ENCODE data around the gene RIOK1.
A peak's percentile ranks its signal among the peaks of the same experiment; 100 is the strongest.
"Not testable (repeated sequence)": the region's sequence is repeated elsewhere in the genome, so short reads cannot be mapped to it uniquely, and the experiment has no call there.

The RIOK1 gene

DNA sequence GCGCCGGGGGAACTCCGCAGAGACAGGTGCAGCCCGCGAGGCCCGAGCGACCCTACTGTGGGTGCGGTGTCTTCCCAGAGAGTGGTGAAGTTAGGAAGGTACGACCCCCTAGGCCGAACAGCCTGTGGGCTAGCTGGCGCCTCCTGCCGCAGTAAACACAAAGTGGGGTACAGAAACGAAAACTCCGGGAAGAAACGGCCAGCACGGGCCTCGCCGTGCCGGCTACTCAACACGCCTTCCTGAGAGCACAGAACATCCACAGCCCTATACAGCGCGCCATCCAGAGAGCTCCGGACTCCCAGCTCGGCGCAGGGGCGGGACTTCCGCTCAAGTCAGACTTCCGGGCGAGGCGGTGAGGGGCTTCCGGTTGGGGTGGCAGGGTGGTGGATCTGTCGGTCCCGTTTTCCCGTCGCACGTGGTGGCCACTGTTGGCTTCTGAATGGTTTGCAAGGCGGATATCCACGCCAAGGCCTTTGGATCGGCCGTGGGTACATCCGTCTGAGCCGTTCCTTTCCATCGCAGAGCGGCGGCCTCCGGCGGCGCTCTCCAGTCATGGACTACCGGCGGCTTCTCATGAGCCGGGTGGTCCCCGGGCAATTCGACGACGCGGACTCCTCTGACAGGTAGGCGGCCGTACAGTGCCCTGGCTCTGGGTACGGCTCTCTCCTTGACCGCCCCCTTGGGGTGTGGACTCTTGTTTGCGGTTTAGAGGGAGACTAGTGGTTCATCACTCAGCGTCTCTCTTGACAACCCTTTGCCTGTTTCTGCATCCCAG, at the start of gene RIOK1, which contains the start of gene CAGE1:
Gene RIOK1 (plus strand): TSS at position 358 of the 775 bp plus-strand sequence. CDS start 195 bp downstream, at position 553.
Gene CAGE1 (minus strand): TSS at position 292 of the 775 bp plus-strand sequence. CDS start 2,569 bp downstream, outside the sequence.
- DNase-seq = peak; percentile 74

DNA sequence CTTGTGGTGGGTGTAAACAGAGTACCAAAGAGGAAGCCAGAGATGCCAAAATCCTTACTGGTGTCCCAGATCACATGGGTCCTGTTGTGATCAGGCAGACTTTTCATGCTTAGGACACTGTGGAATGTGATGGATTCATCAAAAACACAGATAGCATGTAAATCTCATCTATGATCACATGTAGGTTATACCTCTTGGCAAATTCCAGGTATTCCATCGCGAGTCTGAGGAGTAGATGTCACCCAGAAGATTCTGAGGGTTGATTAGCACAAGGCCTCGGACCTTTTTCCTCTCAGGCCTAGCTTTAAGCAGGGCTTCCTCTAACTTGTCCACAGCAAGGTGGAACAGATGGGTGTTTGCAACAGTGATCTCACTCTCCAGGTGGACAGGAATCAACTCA, 48.3 kb upstream of the RIOK1 start:
- DNase-seq = no peak

DNA sequence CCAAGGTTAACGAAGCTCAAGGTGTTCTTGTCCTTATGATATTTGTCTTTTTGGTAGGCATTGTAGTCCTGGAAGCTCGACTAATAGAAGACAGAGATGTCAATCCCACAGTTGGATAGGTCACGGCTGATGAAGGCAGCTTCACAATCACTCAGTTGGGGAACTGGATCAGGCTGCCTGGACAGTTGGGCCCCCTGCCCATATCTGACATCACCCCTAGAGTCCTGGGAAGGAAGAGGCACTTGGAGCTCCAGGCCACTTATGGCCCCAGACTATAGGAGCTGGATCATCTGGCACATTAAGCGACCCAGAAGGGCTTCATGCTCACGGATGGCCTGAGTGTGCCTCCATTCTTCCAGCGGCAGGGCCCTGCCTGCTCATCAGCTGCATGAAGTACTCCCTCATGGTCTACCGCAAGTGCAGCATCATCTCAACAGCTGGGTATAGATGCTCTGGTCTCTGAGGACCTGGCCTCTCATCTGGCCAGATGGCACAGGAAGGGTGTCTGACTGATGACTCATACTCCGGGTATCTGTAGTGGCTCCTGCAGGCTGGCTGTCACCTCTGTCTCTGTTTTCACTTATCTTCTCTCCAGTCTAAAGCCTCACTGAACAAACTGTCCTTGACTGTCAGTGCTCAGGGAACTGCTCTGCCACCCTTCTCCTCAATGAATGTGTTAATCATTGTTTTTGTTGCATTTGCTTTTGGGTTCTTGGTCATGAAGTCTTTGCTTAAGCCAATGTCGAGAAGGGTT, 47.4 kb upstream of the RIOK1 start:
- no peak for DNase-seq

DNA sequence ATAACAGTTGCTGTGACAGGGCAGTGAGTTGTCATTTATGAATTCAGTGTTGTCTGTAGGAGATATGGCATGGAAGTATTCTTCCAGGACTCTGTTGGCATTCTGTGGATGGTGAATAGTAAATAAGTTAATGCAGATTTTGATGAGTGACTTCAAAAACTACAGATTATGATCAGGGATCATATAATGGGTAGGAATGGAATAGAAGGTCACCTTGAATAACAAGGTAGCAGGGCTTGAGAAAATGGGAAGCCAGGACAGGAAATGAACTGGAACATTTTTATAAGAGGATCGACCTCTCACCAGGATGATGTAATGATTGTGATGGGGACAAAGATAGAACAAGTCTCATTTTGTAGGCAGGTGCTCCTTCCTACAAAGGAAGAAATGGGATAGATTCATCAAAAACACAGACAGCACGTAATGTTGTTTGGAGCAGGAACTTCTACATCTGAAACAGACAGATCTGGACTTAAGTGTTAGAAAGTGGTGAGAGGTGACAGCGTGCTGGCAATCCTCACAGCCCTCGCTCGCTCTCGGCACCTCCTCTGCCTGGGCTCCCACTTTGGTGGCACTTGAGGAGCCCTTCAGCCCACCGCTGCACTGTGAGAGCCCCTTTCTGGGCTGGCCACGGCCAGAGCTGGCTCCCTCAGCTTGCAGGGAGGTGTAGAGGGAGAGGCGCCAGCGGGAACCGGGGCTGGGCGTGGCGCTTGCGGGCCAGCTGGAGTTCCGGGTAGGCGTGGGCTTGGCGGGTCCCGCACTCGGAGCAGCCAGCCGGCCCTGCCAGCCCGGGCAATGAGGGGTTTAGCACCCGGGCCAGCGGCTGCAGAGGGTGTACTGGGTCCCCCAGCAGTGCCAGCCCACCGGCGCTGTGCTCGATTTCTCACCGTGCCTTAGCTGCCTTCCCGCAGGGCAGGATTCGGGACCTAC, 45.8 kb upstream of the RIOK1 start:
- DNase-seq = no peak

DNA sequence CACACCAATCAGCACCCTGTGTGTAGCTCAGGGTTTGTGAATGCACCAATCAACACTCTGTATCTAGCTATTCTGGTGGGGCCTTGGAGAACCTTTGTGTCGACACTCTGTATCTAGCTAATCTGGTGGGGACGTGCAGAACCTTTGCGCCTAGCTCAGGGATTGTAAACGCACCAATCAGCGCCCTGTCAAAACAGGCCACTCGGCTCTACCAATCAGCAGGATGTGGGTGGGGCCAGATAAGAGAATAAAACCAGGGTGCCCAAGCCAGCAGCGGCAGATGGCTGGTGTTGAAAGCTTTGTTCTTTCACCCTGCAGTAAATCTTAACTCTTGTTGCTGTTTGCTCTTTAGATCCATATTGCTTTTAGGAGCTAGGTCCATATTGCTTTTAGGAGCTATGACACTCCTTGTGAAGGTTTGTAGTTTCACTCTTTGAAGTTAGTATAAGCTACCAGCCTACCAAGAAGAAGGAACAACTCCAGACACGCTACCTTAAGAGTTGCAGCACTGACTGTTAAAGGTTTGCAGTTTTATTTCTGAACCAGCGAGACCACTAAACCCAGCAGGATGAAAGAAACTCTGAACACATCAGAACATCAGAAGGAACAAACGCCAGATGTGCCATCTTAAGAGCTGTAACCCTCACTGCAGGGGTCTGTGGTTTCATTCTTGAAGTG, 44.7 kb upstream of the RIOK1 start:
- not testable (repeated sequence) for DNase-seq

DNA sequence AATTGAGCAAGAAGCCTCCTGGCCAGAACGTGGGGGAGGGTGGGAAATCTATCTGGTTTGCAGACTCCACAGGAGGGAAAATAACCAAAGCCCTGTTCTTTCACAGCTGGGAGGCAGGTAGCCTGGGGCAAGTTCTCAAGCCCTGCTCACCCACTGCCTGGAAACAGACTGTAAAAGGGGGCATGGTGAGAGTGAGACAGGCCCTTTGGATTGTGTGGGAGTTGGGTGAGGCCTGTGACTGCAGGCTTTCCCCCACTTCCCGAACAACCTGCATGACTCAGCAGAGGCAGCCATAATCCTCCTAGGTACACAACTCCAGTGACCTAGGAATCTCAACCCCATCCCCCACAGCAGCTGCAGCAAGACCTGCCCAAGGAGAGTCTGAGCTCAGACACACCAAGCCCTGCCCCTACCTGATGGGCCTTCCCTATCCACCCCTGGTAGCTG, 42.0 kb upstream of the RIOK1 start:
- not testable (repeated sequence) for DNase-seq

DNA sequence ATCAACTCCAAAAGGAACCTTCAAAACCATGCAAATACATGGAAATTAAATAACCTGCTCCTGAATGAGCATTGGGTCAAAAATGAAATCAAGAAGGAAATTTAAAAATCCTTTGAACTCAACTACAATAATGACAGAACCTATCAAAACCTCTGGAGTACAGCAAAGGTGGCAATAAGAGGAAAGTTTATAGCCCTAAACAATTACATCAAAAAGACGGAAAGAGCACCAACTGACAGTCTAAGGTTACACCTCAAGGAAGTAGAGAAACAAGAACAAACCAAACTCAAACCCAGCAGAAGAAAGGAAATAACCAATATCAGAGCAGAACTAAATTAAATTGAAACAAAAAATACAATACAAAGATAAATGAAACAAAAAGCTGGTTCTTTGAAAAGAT, 39.0 kb upstream of the RIOK1 start:
- DNase-seq = not testable (repeated sequence)

DNA sequence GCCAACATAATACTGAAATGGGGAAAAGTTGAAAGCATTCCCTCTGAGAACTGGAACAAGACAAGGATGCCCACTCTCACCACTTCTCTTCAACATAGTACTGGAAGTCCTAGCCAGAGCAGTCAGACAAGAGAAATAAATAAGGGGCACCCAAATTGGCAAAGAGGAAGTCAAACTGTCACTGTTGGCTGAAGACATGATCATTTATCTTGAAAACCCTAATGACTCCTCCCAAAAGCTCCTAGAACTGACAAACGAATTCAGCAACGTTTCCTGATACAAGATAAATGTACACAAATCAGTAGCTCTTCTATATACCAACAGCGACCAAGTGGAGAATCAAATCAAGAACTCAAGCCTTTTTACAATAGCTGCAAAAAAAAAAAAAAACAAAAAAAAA, 37.7 kb upstream of the RIOK1 start:
- not testable (repeated sequence) for DNase-seq

DNA sequence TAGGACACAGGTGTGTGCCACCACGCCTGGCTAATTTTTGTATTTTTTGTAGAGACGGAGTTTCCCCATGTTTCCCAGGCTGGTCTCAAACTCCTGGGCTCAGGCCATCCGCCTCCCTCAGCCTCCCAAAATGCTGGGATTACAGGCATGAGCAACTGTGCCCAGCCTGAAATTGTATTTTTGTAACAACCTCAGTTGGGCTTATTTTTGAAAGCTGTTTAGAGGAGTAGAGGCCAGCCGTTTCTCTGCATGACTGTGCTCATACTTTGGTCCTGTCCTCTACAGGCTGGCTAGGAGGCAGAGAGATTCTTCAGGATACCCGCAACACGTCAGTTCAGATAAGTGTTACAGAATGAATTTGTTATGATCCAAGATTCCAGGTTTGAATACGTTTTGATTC, 22.2 kb upstream of the RIOK1 start:
- DNase-seq = no peak

DNA sequence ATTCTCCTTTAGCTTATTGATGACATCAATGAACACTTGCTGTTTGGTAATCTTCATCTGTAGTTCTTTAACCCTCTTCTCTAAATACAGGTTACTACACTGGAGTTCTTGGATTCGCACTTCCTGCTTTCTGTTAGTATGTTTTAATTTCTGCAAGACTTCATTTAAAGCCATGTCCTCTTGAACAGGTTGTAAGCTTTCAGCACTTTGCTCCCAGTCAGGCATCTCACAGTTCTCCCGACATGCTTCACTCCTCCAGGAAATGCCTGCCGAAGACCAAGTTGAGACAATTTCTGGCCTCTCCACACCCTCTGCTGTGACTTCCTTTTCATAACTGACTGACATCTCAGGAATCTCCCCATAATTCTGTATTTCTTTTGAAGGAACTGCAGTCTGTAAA, 15.9 kb upstream of the RIOK1 start:
- DNase-seq = no peak

DNA sequence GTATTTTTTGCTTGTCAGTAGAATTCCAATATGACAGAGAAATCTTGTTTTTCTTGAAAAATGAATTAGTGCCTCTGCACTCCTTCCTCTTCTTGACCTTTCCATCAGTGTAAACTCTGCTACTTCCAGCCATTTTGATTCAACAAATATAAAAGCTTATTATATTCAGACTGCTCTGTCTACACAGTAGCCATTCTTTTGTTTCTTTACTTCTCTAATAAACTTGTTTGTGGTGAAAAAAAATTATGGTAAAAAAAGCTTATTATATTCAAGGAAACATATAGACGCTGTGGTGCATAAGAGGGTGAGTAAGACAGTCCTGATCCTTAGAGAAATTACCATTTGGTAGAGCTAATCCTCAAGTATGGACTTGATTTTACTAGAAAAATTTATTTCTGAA, 11.6 kb upstream of the RIOK1 start:
- no peak for DNase-seq

DNA sequence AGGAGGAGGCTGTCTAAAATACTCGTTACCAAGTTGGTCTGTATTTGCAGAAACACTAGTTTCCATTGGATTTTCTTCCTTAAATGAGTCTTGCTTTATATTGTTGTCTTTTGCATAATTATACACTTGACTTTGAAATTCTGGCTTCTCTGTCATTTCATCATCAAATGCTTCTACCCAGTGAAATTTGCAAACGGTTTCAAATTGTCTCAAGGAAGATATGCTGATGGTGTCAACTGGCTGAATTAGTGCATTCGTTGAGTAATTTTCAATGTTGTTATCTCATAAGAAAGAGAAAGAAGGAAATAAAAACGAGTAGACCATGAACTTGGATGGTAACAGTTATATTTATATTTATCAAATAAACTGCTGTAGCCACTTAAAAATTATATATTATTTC, 10.9 kb upstream of the RIOK1 start:
- no peak for DNase-seq

DNA sequence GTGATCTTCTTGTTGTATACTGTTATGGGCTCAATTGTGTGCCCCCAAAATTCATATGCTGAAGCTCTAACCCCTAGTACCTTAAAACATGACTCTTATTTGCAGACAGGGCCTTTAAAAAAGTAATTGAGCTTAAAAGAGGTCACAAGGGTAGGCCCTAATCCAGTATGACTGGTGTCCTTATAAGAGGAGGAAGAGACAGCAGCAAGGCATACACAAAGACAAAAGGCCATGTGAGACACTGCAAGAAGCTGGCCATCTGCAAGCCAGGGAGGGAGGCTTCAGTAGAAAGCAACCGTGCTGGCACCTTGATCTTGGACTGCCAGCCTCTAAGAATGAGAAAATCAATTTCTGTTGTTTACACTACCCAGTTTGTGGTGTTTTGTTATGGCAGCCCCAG, 8.5 kb upstream of the RIOK1 start:
- DNase-seq = no peak

DNA sequence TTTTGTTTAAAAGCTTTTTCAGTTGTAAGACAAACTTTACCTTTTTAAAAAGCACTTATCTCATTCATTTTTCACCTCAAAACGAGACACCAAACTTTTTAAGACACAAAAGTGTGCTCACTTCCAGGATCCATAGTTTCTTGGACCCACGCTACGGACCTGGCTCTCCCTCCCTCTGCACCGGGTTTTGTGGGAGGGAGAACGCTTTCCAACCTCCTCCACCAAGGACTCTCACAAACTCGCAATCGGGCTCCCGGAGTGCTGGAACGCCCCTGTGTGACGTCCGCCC, 502 bp upstream of the RIOK1 start:
- DNase-seq = no peak

DNA sequence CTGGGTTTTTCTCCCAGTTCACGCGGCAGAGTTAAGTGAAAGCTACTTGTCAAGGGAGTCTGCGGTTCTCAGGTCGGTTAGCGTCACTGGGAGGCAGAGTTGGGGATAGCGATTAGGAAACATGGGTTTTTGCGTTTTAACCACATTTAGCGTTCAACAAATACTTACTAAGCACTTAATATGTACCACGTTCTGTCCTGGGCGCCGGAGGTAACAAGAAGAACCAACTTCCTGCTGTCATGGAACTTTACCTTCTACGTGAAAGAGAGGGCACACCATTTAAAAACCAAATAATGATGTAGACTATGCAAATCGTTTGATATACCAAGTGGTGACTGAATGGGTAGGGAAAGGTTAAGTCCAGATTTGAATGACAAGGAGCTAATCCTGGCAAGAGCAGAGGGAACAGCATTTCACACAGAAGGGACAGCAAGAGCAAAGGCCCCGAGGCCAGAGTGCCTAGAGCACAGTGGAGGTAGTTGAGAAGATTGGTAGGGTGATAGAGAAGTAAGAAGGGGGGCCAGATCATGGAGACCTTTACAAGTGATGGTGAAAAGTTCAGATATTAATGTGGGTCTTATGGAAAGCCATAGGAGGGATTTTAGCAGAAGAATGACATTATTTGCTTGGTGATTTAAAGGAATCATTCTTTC, 744 bp downstream of the RIOK1 start:
- DNase-seq = no peak

DNA sequence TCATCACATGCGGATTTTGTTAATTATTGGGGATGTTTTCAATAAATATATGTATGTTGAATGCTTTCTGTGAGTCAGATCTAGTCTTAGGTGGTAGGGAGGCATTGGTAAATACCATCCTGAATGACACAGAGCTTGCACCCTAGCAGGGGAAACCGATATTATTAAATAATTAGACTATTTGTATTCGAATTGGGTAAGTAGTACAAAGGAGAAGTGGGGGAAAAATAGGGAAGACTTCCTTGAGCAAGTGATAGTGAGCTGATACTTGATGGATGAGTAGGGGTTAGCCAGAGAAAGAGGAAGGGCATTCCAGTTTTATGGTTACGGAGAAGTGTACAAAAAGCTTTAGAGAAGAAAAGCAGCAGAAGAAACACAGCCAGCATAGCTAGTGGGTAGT, 1.5 kb downstream of the RIOK1 start:
- no peak for DNase-seq

DNA sequence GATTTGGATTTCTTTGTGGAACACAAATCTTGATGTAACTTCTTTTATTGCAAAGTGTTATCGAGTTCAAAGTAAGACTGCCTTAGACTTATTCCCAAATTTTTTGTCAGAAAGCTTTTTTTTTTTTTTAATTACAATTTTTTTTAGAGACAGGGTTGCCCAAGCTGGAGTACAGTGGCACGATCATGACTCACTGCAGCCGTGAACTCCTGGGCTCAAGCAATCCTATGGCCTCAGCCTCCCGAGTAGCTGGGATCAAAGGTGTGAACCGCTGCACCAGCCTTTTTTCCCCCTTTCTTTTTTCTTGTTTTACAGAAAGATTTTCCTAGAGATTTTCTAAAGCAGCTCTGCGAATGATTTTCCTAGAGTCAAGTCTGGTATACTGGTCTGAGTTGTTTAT, 2.8 kb downstream of the RIOK1 start:
- no peak for DNase-seq

DNA sequence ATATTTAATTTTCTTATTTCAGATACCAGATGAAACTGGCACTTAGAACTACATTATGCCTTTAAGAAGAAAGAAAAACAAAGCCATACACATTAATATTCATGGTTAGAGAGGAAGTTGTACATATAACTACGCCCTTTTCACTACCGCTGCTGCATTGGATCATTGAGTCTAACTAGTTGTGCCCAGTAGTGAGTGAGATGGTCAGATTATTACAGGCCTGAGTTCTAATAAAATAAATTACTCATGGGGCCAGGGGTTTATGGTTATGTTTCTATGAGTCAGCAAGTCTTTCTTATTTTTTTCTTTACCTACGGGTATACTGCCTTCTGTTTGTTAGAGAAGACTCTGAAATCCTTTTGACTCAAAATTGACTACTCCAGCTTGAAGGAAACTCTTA, 11.5 kb downstream of the RIOK1 start:
- DNase-seq = no peak

DNA sequence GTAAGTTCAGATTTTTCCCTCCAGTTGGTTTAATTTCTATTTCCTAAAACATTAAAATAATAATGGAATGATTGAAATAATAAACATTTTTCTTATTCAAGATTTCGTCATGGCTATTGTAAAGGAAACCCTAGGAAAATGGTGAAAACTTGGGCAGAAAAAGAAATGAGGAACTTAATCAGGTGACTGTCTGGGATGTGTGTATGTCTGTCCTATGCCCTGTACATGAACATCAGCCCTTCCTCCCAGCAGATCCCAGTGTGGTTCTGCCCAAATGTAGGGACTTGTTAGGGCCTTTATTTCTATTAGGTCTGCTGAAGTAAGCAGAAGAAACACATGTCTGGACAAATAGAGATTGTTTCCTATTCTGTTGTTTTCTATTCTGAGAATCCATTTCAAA, 13.1 kb downstream of the RIOK1 start:
- no peak for DNase-seq

DNA sequence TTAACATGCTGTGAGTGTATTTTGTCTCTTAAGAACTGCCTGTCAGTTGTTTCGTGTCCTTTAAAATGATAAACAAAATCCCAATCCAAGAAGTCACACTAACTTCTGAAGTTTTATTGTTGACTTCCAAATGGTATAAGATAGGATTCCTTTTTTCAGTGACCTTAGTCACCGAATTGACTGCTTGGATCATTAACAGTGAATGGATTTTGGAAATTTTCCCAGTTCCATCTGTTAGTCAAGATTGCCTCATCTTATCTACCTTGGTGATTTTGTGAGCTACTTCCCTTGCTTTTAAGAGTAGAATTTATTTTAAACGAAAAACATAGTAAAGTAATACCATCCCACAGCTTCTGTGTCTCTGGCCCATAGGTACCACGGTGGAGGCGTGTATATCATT, 14.9 kb downstream of the RIOK1 start:
- DNase-seq = no peak

DNA sequence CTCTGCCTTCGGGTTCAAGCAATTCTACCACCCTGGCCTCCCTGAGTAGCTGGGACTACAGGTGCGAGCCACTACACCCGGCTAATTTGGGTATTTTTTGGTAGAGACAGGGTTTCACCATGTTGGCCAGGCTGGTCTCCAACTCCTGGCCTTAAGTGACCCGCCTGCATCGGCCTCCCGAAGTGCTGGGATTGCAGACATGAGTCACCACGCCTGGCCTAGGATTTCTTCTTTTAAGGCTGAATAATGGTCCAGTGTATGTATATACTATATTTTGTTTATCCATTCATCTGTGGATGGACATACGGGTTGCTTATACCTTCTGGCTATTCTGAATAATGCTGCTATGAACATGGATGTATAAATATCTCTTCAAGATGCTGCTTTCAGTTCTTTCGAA, 17.1 kb downstream of the RIOK1 start:
- DNase-seq = no peak

DNA sequence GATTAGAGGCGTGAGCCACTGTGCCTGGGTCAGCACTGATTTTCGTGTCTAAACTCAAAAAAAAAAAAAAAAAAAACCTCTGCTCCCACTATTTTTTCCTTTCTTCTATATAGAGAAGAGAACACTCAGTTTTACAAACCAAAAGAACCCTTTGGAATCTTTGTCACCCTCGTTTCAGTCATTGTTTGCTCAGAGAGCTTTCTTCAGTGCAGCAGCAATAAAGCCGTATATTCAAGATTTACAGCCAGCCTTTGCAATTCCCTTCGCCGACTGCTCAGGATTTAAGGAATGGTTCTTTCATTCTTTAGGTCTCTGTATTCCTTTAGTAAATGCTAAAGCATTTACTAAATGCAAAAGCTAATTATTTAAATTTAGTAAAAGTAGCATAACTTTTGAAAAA, 20.1 kb downstream of the RIOK1 start:
- no peak for DNase-seq
